ENCODE measurements around the gene EXOC3L1. TPM values are rescaled to one million over a fixed set of nuclear protein-coding genes. Genes with fewer than 3 reads are reported as not detected.

EXOC3L1 gene
- polyA plus RNA-seq, 1 experiment = not detected

DNA sequence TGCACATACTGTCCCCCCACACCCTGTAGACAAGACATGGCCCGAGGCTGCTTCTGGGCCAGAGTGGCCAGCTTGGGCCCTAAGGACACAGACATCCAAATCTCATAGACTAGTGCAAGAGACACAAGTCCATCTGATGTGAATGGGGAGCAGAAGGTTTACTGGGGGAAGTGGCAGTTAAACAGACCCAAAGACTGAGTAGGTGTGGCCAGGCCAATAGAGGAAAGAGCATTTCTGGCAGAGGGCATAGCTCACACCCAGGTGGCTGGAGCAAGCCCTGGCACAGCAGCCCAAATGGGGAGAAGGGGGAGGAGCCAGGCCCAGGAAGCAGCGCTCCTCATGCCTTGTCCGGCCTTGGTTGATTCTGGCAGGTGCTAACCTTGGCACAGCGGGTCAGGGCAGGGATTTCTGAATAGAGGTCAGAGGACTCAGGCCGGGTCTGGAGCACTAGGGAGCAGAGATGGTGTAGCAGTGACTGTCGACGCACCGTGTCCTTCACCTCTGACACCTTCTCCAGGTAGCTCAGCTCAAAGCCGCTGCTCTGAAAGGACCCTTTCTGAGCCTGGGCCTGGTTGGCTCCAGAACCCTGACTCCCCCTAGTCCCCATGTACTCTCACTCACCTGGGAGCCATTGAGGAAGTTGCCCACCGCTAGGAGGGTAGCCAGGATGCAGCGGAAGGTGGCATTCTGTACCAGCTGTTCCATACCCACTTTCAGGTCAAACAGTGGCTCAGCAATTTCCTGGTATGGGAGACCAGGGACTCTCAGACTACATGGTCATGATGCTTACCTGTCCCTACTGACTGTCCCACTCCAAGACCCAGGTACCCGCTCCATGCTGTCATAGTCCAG is 41.1 kb upstream of the EXOC3L1 start:
- H3K27me3 ChIP-seq (ENCODE audit: control insufficient read depth, insufficient read depth, low read length) = no peaks in the 10 kb centered on the region
- no peak overlapping the region for H3K4me3 ChIP-seq (ENCODE audit: low read depth, low read length)
- POLR2A ChIA-PET = interaction anchor here (0.6 to 1.9 kb wide), 7 partner anchors 9 to 363 kb away, joined by 3 to 6 read pairs (median 3); partner anchors contain the start of gene FHOD1
- H3K27ac ChIP-seq (ENCODE audit: low read depth, low read length) = no peak overlapping the region
- TF ChIP-seq, protein P1, sequence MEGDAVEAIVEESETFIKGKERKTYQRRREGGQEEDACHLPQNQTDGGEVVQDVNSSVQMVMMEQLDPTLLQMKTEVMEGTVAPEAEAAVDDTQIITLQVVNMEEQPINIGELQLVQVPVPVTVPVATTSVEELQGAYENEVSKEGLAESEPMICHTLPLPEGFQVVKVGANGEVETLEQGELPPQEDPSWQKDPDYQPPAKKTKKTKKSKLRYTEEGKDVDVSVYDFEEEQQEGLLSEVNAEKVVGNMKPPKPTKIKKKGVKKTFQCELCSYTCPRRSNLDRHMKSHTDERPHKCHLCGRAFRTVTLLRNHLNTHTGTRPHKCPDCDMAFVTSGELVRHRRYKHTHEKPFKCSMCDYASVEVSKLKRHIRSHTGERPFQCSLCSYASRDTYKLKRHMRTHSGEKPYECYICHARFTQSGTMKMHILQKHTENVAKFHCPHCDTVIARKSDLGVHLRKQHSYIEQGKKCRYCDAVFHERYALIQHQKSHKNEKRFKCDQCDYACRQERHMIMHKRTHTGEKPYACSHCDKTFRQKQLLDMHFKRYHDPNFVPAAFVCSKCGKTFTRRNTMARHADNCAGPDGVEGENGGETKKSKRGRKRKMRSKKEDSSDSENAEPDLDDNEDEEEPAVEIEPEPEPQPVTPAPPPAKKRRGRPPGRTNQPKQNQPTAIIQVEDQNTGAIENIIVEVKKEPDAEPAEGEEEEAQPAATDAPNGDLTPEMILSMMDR (IDR thresholded peaks at IDR 0.05; ENCODE audit: low read depth, low read length) = no peak
- CTCF ChIA-PET = interaction anchor here (0.5 kb wide), 1 partner anchor 163 kb away, joined by 6 read pairs; no protein-coding TSS in a partner anchor
- H3K9me3 ChIP-seq (ENCODE audit: control insufficient read depth, insufficient read depth, low read length) = no peaks in the 10 kb centered on the region; the same call in 1 of the 2 replicates
- no peak for DNase-seq (ENCODE audit: low read depth, low spot score)

DNA sequence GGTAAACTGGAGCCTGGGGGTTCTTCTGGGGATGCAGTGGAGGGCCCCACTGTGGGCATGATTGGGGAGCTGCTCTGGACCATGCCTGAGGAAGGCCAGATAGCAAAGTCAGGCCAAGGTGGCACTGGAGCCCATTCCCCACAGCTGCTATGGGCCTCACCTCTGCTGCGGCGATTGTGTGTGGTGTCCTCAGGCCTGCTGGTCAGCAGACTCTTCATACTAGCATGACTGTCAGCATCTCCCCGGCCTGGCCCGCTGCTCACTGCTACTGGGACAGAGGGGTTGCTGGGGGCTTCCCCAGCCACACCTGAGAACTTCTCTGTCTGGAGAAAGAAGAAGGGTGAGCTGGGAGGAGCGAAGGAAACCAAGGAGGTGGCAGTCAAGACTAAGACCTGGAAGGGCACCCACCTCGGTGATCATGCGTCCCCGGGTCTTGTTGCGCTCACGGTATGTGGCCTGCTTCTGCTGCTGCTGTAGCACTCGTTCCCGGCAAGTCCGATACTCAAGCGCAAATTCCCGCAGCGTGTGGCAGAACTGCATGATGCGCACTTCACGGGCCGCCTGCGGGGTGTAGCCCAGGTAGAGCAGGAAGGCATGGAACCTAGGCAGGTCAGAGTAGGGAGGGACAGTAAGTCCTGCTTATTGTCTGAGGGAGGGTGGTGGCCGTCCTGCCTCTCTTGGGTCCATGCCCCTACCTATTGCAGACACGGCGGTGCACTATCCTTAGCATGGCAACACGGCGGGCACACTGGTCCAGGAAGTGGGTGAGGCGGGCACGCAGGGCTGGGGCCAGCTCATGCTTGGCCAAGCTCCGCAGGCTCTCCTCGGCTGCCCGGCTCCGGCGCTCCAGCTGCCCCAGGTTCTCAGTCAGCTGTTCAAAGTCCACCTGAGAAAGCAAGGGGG is 40.2 kb upstream of the EXOC3L1 start:
- DNase-seq (ENCODE audit: low read depth, low spot score) = no peak
- no peak overlapping the region for H3K27ac ChIP-seq (ENCODE audit: low read depth, low read length)
- H3K9me3 ChIP-seq (ENCODE audit: control insufficient read depth, insufficient read depth, low read length) = no peaks in the 10 kb centered on the region; the same call in 1 of the 2 replicates
- TF ChIP-seq, protein P1 (IDR thresholded peaks at IDR 0.05; ENCODE audit: low read depth, low read length) = no peak
- POLR2A ChIA-PET = interaction anchor here (0.8 to 1.9 kb wide), 3 partner anchors 11 to 17 kb away, joined by 3 to 6 read pairs (median 3); partner anchors contain the start of gene FHOD1
- H3K27me3 ChIP-seq (ENCODE audit: control insufficient read depth, insufficient read depth, low read length) = no peaks in the 10 kb centered on the region
- H3K4me3 ChIP-seq (ENCODE audit: low read depth, low read length) = no peak overlapping the region
- CTCF ChIA-PET = no interaction called here

DNA sequence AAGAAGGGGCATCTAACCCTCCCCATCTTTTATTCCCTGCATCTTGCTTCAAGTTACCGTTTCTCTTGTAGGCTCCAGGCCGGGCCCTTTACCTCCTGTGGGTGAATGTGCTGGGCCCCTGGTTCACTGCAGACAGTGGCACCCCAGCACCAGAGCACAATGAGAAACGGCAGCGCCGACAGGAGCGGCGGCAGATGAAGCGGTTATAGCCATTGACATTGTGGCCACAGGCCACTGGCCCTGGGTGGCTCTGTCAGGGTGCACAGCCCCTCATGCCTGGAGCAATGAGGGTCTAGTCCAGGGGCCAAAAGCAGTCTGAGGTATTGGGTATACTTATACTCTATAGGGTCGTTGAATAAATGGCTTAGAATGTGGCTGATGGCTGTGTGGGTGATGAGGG is 39.0 kb upstream of the EXOC3L1 start:
- no peak overlapping the region for H3K4me3 ChIP-seq (ENCODE audit: low read depth, low read length)
- no peaks in the 10 kb centered on the region; the same call in 1 of the 2 replicates for H3K9me3 ChIP-seq (ENCODE audit: control insufficient read depth, insufficient read depth, low read length)
- ChIA-PET CTCF (no interaction called here), POLR2A (no interaction called here)
- DNase-seq (ENCODE audit: low read depth, low spot score) = no peak
- H3K27ac ChIP-seq (ENCODE audit: low read depth, low read length) = no peak overlapping the region
- TF ChIP-seq, protein P1 (IDR thresholded peaks at IDR 0.05; ENCODE audit: low read depth, low read length) = no peak
- no peaks in the 10 kb centered on the region for H3K27me3 ChIP-seq (ENCODE audit: control insufficient read depth, insufficient read depth, low read length)

DNA sequence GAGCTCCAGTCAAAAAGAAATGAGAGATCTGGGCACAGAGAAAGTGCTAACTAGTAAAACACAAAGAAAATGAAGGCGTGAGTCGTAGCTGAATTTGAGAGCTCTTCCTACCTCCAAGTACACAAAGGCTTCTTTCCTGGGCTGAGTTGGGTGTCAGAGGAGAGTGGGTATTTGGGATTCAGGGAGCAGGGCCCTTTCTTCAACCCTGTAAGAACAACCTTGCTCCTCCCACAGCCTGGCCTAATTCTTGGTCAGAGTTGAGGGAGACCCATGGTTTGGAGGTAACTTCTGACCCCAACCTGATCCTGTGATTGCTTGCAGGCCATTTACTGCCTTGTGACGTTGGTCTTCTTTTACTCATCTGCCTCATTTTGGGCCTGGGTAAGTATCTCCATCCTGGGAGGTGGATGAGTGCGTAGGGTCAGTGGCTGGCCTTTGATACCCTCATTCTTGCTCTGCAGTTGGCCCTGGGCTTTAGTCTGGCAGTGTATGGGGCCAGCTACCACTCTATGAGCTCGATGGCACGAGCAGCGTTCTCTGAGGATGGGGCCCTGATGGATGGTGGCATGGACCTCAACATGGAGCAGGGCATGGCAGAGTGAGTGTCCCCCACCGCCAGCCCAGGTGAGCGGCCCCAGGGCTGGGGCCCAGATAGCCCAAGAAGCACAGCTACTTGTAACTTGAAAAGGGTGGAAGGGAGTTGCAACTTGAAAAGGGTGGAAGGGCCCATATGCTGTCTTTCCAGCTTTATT is 38.3 kb upstream of the EXOC3L1 start:
- TF ChIP-seq, protein P1 (IDR thresholded peaks at IDR 0.05; ENCODE audit: low read depth, low read length) = no peak
- Histone ChIP-seq H3K4me3 (ENCODE audit: low read depth, low read length) (peak overlapping the region; percentile 99), H3K27ac (ENCODE audit: low read depth, low read length) (no peak overlapping the region), H3K27me3 (ENCODE audit: control insufficient read depth, insufficient read depth, low read length) (no peaks in the 10 kb centered on the region), H3K9me3 (ENCODE audit: control insufficient read depth, insufficient read depth, low read length) (no peaks in the 10 kb centered on the region; the same call in 1 of the 2 replicates)
- CTCF ChIA-PET = no interaction called here
- no peak for DNase-seq (ENCODE audit: low read depth, low spot score)
- POLR2A ChIA-PET = interaction anchor here (1.6 to 2.2 kb wide), 7 partner anchors 8 to 49 kb away, joined by 7 to 12 read pairs (median 8); partner anchors contain the start of genes ELMO3 and FHOD1
